NB4 (cell line): ENCODE measurements around the gene NAT8L.
A peak's percentile ranks its signal among the peaks of the same experiment; 100 is the strongest.

Source experiments
- DNase-seq: peaks from one replicate; pipeline ENCODE4 v3.0.0; 2010; ENCODE audit warnings: low read depth
- H3K4me3 ChIP-seq: one replicate; pipeline ENCODE4 v1.5.1; 2011; ENCODE audit warnings: mild to moderate bottlenecking, low read depth, low read length, moderate library complexity
- MYC ChIP-seq: IDR thresholded peaks from 2 replicates; pipeline ENCODE4 v1.6.1; 2011; ENCODE audit warnings: low read depth, low read length
- POLR2A ChIP-seq: IDR thresholded peaks from 2 replicates; pipeline ENCODE4 v1.6.1; 2011; ENCODE audit warnings: mild to moderate bottlenecking; ENCODE audit not compliant: insufficient read length; ENCODE audit errors: extremely low read depth
- TF ChIP-seq, protein P1 (sequence below): IDR thresholded peaks from one replicate; pipeline ENCODE4 v1.5.1; 2012; ENCODE audit warnings: low read depth, low read length
- TF ChIP-seq, protein P2 (sequence below): IDR thresholded peaks from 2 replicates; pipeline ENCODE4 v1.6.1; 2011; ENCODE audit warnings: low read depth, low read length

The NAT8L gene

DNA sequence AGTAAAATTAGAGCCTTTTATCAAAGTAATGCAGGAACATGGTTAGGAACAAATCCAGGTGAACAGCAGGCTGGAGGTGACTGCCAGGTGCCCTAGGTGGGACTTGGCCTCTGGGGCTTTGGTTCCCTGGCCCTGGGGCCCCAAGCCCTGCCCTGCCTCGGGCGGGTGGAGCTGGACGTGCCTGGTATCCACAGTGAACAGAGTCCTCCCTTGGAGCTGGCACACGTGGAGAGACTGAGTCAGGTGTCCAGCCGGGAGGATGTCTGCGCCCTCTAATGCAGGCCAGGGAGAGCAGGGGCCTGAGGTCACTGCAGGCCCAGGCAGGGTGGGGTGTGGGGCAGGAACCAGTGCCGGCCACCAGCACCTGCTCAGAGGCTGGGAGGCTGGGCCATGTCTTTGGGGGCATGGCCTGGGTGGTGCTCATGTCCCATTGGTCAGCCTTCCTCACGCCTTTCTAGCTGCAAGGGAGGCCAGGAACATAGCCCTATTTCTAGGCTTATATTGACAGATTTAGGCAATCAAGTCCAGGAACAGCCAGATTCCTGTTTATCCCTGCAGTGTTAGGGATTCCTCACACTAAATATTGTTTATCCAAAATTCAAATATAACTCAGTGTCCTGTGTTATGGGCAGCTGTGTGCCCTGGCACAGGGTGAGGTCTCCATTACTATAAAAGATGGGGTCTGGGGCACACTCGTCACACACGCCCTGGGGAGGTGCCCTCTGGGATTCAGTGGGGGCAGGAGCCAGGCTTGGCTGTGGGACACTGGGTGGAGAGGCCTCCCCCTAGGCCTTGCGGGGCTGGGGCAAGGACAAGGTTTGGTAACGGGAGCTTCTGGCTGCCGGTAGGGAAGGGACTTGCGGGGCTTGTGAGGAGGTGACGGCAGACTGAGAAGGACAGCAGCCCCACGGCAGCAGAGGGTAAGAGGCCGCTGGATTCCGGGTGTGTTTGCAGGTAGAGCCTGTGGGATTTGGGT lies 14.3 kb upstream of the NAT8L start:
- TF ChIP-seq, protein P1, sequence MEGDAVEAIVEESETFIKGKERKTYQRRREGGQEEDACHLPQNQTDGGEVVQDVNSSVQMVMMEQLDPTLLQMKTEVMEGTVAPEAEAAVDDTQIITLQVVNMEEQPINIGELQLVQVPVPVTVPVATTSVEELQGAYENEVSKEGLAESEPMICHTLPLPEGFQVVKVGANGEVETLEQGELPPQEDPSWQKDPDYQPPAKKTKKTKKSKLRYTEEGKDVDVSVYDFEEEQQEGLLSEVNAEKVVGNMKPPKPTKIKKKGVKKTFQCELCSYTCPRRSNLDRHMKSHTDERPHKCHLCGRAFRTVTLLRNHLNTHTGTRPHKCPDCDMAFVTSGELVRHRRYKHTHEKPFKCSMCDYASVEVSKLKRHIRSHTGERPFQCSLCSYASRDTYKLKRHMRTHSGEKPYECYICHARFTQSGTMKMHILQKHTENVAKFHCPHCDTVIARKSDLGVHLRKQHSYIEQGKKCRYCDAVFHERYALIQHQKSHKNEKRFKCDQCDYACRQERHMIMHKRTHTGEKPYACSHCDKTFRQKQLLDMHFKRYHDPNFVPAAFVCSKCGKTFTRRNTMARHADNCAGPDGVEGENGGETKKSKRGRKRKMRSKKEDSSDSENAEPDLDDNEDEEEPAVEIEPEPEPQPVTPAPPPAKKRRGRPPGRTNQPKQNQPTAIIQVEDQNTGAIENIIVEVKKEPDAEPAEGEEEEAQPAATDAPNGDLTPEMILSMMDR: no peak
- TF ChIP-seq MYC: no peak
- TF ChIP-seq, protein P2, sequence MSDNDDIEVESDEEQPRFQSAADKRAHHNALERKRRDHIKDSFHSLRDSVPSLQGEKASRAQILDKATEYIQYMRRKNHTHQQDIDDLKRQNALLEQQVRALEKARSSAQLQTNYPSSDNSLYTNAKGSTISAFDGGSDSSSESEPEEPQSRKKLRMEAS: no peak
- no peak for TF ChIP-seq POLR2A
- no peak overlapping the region for H3K4me3 ChIP-seq
- no peak for DNase-seq

DNA sequence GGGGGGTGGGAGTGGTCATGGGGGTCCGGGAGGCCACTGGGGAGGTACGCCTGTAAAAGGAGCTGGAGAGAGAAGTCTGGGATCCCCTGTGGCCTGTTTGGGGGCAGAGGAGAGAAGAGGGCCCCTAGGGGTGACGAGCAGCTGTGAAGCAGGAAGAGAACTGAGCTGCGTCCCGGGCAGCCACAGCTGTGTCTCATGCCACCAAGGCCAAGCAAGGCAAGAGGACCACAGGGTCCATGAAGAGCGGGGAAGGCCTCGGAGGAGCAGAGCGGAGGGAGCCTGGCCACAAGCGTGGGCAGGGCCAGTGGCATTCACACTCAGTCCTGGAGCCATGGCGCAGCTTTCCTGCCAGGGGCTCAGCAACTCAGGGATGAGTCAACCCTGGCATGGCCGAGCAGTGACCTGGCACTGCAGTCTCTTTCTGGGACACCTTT lies 13.6 kb upstream of the NAT8L start:
- TF ChIP-seq, protein P2: no peak
- TF ChIP-seq MYC: no peak
- no peak for TF ChIP-seq POLR2A
- TF ChIP-seq, protein P1: no peak
- H3K4me3 ChIP-seq: no peak overlapping the region
- DNase-seq: peak; percentile 51

DNA sequence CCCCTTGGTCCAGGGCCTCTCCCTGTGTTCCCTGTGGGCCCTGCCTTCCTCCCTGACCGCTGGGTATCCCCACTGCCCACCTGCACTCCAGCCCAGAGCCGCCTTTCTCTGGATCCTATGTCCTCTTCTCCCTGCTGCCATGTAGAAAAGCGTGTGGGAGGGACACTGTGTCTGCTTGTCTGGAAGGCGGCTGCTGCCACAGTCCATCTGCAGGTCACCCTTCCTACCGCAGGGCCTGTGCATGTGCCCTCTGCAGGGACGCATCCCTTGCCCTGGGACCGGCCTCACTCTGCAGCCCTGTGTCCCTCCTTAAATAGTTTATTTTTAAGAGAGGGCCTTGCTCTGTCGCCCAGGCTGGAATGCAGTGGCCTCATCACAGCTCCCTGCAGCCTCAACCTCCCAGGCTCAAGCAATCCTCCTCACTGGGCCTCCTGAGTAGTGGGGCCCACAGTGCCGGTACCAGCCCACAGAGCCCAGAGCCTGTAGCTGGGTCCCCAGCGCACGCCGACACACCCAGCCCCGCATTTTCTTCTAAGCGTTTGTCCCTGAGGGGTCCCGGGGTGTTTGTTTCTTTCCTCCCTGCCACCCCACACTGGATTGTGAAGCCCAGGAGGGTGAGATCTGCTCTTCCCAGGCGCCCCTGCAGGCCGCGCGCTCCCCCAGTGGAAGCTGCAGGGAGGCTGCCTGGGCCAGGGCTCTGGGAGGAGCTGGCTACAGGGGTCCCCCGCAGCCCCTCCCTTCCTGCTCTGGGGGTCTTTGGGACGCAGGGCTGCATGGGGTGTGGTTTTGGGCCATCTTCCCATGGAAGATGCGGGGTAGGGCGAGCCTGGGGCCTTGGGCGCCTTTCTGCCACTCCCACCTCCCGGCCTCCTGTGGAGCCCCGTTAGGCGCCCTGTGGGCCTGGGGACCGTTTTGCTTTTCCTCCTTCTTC lies 12.8 kb upstream of the NAT8L start:
- DNase-seq: no peak
- no peak overlapping the region for H3K4me3 ChIP-seq
- no peak for TF ChIP-seq POLR2A
- TF ChIP-seq, protein P1: no peak
- TF ChIP-seq MYC: no peak
- TF ChIP-seq, protein P2: no peak

DNA sequence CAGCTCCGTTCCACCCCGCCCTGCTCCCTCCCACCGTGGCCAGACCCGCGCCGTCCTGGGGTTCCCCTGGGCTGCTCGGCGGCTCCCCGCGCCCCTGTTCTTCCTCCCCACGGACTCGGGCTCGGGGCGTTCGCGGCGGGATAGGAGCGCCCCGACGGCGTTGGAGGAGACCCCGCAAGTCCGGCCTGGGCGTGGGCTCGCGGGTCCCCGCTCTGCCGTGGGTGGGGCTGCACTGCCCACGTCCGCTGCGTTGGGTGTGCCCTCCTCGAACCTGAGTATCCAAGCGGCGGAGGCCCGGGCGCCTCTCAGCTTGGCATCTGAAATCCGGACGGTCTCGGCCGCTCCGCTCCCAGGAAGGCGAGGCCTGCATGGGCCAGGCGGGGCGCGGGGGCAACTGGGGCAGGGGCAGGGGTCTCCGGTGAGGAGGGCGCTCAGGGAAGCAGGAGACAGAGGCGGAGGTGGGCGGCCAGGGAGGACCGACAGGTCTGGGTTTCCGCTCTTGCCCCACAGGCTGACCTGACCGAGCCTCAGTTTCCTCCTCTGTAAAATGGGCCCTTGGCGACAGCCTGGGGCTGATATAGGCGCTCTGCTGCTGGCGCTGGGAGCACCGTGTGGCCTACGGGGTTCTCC lies 12.0 kb upstream of the NAT8L start:
- H3K4me3 ChIP-seq: no peak overlapping the region
- TF ChIP-seq, protein P1: no peak
- TF ChIP-seq, protein P2: no peak
- TF ChIP-seq POLR2A: no peak
- TF ChIP-seq MYC: no peak
- no peak for DNase-seq
